Measurements from ENCODE around the gene PDE3A.
"Not testable (repeated sequence)": the region's sequence is repeated elsewhere in the genome, so short reads cannot be mapped to it uniquely, and the experiment has no call there.

Gene PDE3A

DNA sequence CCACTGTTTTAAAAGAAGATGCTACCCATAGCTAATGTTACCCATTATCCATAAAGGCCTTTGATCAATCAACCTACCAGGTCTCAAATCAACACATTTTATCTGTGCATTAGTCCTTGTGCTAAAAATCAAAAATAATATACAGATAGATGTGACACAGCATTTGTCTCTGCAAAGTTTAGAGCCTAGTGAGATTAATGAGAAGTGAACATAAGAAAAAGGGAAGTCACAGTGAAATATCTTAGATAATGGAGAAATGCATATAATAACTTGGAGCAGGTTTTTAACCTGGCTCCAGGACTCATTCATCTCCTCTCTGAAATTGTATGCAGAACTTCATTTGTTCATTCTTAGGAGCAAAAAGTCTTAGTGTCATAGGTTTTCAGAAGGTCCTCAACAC, 7.2 kb downstream of the PDE3A start:
- no peak for DNase-seq

DNA sequence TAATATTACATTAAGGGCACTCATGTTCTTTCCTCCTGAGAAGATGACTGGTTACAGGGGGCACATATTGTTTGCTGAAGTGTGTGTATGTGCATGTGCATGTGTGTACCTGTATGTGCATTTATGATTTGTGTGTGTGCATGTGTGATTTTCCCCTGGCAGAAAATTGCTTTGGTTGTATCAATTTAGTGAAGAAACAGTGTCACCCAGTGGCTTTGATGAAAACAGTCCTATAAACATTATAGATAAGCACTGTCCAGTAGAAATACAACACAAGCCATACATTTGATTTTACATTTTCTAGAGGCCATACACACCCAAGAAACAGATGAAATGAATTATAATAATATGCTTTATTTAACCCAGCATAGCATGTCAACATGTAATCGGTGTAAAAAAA, 8.6 kb downstream of the PDE3A start:
- no peak for DNase-seq

DNA sequence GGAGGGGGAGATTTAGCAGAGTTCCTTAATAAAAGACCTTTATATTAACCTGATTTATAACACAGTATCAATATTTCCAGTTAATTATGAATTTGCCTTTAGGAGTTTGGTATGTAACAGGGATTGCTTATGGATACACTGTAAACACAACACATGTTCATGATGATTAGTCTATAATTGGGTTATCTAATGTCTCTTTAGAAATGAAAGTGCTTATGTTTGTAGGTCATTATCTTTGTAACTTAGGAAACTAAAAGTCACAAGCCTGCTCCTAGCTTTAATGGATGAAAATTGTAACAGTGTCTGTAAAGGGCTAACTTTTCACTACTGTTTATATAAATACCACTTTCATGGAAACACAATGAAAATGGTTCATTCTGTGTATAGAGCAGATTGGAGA, 9.4 kb downstream of the PDE3A start:
- no peak for DNase-seq

DNA sequence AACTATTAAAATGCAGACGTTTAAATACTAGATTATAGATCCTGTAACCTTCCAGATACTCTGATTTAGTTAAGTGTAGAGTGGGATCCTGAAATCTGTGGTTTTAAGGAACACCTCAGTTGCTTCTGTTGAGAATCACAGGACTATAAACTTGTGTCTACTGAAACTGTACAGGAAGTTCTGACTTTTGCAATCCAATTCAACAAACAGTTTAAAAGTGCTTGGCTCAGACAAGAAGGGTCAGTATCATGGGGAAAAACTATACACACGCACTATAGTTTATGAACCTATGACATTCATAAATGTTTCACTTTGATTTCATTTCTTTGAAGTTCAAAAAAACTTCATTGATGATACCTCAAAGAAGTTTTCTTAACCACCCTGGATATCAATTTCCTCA, 13.8 kb downstream of the PDE3A start:
- DNase-seq = no peak

DNA sequence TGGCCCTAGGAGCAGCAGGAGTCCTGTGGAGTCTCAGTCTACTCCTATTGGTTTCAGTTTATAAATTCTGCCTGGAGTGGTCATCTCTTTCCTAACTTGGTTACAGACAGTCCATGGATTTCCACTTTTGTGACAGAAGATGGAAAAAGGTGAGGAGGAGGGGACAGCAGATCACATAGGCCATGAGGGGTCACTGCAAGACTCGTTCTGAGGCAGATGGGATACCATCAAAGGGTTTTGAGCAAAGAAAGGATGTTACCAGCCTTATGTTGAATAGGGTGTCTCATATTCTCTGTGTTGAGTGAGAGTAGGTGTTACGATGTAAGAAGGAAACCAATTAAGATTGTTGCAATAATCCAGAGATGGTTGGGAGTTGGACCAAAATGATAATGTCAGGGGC, 15.3 kb downstream of the PDE3A start:
- DNase-seq = no peak

DNA sequence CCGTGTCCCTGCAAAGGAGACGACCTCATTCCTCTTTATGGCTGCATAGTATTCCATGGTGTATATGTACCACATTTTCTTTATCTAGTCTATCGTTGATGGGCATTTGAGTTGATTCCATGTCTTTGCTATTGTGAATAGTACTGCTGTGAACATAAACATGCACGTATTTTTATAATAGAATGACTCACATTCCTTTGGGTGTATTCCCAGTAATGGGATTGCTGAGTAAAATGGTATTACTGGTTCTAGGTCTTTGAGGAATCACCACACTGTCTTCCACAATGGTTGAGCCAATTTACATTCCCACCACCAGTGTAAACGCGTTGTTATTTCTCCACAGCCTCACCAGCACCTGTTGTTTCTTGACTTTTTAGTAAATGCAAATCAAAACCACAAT, 16.5 kb downstream of the PDE3A start:
- DNase-seq = not testable (repeated sequence)

DNA sequence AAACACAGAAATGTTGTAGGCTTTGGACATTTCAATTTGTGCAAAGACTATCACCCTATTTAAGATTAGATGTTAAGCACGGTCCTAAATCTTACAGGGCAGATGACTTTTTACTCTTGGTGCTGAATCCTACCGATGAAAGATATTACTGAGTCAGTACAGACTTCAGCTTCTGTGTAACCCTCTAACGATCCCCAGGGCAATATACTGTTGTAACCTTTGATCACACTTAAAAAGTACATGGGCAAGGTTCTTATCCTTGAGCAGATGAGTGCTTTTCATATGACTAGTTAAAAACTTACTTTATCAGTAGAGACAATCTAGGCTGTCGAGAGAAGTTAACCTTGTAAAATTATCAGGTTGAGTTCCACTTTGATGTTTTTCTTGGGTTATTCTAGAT, 22.5 kb downstream of the PDE3A start:
- DNase-seq = no peak

DNA sequence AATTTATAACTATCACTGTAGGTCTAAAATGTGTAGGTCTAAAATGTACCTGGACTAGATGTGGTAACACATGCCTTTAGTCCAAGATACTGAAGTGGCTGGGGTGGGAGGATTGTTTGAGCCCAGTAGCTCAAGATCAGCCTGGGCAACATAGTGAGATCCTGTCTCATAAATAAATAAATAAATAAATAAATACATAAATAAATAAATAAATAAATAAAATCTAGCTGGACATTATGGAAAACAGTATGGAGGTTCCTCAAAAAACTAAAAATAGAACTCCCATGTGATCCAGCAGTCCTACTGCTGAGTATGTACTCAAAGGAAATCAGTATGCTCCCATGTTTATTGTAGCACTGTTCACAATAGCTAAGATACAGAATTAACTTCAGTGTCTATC, 24.0 kb downstream of the PDE3A start:
- no peak for DNase-seq

DNA sequence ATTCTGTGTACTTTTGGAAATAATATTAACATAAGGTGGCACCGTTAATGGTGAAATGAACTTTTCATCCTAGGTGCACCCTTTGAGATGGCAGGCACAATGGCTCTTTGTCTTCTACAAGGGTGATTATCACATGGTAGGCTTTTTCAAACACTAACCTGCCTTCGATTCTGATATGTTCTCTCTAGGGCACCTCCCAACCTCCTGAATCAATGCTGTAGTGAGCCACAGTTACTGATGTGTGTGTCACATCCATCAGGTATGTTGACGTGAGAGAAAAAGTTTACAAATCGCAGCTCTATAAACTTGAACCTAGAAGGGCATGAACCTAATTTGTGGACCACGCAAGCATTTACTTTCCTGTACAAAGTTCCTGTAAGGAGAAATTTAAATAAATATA, 25.4 kb downstream of the PDE3A start:
- no peak for DNase-seq

DNA sequence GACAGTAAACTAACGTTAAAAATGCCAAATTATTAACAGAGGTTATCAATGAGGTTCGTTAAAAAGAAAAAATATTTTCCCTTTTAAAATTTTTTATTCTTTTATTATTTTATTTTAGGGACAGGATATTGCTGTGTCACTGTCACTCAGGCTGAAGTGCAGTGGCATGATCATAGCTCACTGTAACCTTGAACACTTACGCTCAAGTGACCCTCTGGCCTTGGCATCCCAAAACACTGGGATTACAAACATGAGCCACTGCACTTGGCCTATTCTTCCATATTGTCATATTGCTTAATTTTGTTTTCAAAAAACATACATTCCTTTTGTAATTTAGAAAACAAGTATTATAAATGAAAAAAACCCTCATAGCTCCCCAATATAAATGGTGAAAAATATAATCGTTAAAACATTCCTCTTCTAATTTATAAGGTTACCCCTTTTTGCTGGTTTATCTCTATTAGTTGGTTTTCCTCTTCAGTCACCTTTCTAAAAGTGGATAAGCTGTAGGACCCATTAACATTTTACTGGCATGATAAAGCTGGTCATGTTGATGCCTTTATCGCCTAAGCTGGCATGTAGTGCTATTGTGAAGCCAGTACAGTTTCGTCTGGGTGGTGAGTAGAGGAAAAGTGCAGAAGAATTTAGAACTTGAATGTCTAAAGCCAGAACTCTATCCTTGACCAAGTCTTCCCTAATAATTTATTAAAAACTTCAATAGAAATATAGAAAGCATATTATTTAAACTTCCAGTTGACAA, 27.6 kb downstream of the PDE3A start:
- no peak for DNase-seq

DNA sequence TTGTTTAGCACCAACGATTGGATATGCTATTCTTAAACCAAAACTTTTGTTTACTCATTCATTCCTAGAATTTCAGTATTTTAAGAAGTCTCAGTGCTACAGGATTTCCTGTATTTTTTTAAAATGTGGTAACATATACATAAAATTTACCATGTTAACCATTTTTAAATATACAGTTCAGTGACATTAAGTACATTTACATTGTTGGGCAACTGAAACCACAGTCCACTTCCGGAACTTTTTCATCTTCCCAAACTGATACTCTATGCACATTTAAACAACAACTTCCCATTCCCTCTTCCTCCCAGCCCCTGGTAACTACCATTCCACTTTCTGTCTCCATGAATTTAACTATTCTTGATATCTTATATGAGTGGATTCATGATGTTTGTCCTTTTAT, 30.3 kb downstream of the PDE3A start:
- DNase-seq = no peak

DNA sequence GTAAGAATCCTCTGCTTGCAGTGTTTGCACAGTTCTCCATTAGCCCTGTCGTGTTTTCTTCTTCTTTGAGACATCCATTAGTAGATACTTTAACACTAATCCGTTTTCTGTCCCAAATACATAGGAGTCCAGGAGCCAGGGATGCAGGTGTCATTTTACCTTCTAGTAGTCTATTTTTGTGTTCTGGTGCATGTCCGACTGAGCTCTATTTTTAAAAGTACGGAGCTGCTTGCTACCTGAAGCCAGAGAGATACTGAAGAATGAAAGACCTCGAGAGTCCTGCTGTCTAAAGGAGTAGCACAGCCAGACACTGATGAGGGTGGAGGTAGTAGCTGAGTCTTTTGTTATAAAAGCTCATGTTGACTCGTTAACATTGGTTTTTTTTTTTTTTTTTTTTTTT, 31.7 kb downstream of the PDE3A start:
- no peak for DNase-seq

DNA sequence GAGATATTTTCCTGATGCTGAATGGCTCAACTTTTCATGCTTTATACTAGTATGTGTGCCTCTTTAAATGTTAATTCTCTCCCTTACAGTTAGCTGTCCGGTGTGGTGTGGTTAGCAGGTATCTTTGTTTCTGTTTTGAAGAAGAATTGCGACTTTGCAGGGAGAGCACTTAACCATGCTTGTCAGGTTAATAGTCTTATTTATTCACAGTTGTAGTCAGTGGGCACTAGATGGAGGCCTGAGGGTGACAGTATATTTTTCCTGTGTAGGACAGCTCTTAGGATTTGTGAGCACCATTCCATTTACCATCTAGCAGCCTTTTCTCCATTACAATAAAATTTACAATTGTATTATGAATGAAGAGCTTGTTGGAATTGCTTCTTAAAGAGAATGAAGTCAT, 34.9 kb downstream of the PDE3A start:
- DNase-seq = no peak

DNA sequence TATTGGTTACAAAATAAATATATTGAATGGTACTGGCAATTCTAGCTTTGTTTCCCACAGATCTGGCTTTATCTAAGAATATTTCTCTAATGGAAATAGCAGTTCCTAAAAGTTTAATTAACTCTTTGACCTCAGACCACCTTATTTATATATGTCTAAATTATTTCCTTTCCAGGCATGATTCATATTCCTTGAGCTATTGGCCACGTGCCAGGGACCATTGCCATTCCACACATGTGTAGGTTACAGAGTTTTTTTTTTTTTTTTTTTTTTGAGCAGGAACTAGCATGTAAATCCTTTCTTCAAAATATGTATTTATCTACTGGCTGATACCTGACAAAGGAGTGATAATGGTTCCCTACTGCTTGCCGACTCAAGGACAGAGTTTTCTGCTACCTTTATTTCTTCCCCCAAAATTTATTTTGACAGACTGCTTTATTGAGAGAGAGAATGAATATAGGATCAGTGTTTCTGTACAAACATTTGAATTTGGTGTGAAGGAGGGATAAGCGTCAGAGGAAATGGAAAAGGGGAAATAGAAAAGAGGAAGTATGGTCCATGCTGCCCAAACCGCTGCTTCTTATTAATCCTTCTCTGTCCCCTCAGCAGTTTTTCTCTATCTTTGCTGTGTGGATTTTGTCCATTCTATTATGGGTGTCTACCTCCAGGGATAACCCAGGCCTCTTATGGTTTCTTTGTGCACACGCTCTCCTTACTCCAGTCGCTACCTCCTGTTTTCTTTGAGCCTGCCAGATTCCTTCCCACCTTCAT, 36.4 kb downstream of the PDE3A start:
- DNase-seq = no peak

DNA sequence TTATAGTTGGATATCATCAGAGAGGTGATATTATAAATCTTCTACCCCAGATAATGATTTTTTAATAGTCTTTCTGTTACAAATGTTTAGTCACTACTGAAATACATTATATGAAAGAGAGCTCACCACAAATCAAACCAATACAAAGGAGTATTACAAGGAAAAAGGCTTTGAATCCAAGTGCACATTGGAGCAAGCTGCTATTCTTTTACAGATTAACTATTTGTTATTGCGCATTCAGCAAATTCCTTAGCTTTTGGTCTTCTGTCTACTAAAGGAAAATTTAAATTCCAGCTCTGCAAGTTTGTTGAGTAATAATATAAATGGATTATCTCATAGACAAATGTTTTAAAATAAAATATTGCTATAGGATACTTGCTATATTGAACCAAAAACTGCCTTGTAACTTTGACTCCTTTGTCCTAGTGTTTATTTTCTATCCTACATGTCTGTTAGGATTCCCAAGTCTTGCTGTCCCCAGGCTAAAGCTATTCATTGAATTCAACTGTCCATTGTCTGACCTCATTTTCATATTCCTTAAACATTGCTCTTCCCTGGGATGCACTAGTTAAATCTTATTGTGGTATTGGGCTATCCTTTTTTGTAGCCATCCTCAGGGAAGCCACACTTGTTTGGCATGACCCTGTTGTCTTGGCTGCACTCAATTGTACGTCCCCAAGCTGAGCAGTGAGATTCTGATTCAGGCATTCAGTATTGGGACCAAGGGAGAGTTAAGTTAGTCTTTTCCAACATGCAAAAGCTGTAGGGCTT, 41.5 kb downstream of the PDE3A start:
- DNase-seq = no peak

DNA sequence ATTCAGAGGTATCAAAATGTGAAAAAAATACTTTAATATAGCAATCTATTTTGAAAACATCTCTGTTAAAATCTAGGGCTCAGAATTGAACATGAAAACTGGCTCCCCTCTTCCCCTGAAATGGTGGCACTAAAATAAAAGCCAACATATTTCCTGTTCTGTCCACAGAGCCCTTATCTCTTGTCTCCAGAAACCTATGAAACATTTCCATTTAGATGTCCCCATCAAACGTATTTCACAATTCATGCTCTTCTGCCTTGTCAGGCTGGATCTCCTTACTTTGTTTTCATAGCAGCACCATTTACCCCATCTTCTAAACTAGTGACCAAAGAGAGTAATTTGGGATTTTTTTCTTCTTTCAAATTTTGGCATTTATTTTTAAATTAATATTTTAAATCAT, 42.4 kb downstream of the PDE3A start:
- no peak for DNase-seq

DNA sequence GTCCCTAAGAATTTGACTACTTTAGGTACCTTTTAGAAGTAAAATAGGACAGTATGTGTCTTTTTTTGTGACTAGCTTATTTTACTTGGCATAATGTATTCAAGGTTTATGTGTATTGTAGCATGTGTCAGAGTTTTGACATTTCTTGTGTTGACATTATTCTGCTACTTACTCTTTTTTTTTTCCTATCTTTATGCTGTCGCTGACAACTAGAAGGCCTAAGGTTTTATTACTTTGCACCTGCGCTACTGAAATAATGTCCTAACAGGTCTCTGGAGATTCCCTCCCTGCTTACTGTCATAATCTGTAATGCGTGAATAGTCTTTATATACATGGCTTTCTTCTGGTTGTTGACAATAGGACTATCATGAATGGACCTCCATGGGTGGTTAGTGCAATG, 43.0 kb downstream of the PDE3A start:
- no peak for DNase-seq

DNA sequence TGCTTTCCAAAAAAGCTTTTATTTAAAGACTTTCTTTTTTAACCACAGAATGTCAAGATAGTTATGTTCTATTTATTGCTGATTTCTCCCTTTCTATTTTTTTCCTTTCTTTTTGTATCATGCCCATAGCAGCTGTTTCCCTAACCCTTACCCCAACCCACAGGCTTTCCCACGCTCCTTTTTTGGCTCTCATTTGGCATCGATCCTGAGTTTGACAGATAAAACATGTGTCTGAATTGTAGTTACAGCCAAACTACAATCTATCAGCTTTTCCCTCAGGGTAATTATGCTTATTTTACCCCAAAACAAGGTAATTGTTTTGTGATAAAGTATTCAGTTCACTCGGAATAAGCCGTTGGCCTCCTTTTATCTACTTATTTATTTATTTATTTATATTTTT, 46.7 kb downstream of the PDE3A start:
- DNase-seq = no peak

DNA sequence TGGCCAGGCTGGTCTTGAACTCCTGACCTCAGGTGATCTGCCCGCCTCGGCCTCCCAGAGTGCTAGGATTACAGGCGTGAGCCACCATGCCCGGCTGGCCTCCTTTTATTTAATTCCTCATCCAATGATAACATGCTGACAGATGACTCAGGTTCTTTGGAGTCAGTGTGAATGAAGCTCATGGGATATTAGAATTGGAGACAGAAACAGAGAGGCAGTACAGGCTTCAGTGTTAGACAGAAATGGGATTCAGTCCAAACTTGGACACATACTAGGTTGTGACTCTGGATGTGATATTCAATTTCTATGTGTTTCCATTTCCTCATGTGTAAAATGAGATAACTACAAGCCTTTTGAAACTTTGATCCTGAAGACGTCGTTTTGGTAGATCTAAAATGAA, 47.3 kb downstream of the PDE3A start:
- DNase-seq = no peak

DNA sequence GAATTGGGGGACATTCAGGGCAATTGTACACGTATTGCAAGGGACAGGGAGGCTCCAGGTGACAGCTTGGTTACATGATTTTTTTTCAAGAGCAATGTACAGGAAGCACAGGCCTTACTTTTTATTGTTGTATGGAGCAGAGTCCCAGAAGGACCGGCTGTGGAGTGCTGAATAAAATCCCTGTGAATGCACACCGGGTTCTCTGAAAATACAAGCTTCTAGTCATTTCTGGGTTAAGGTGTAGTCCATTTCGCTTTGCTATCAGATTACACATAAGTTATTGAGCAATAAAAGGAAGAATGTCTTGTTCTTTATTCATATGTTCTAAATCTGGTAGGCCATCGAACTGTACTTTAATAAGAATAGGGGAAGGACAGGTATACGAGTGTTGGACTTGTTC, 52.2 kb downstream of the PDE3A start:
- DNase-seq = no peak

DNA sequence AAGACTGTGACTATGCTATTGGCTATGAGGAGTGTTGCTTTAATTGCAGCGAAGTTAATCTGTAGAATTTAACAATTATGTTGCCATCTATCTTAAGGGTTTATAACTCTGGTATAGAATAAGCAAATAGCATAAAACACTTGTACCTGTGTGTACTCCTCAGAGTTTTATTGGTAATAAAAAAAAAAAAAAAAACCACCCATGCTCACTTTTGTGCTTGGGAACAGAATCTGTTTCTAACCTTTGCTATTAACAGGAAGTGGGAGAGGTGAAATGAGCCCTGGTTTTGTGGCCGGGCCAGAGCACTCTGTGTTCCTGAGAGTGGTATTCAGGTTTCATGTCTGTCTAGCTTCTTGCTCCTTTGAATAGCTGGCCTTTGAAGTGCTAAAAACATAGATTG, 53.1 kb downstream of the PDE3A start:
- no peak for DNase-seq

DNA sequence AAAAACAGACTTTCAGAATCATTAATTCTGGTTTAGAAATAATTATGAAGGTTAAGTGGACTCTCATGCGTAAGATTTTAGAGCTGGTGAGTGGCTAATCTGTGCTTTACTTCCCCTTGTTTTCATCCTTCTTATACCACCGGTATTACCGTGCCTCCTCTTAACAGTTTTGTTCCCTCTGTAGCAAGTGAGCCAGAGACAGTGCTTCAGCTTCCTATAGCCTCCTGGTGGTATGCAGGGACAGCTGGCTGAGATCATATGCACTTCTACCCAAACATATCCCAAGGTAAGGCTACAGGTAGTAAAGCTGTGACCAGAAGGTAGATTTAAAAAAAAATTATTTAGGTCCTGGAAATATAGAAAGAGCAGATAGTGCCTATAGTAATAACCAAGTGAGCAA, 55.2 kb downstream of the PDE3A start:
- DNase-seq = no peak

DNA sequence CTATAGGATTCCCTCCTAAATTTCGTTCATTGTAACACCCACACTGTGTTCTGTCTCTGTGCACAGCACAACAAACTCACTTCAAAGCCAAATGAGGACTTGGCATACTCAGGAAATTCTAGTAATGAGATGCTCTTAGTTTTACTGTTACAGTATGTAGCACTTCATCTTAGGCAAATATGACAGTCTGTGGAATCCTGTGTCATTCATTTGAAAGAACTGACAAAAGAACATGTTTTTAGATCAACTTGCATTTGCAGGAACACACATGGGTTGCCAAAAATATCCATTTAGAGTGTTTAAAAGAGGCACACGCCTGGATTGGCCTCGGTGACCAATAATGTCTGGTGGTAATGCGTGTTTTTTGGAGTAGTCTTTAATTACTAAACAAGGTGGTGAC, 56.5 kb downstream of the PDE3A start:
- no peak for DNase-seq

DNA sequence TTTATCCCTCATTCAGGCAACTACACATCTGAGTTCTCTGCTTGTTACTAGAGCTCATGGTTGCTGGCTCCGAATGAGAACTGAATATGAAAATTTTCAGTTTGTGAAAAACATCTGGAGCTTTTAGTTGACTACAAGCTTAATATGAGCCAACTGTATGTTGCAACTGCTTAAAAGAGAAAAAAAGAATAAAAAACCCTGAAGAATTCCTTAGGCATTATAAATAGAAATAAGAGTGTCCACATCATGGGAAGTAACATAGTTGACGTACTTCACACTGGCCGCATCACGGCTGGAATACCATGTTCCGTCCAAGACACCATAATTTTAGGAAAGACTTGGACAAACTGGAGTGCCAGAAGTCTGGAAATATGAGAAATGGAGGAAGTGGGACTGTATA, 57.9 kb downstream of the PDE3A start:
- no peak for DNase-seq
